Skeletal muscle tissue (tissue), 4 donors: ENCODE data around the gene SLC34A1. TPM values are rescaled to one million over a fixed set of nuclear protein-coding genes. Genes with fewer than 3 reads are reported as not detected.

Source experiments
- H3K27ac ChIP-seq: one replicate; pipeline ENCODE4 v1.7.0; 2013; ENCODE audit warnings: mild to moderate bottlenecking, low read depth, low read length, inconsistent platforms
- H3K27me3 ChIP-seq, 3 donors: one replicate each; pipeline ENCODE4 v1.7.0; 2013; ENCODE audit warnings: low read length in 3 of 3; ENCODE audit not compliant: control insufficient read depth in 3 of 3, insufficient read depth in 3 of 3
- H3K36me3 ChIP-seq, 3 donors: one replicate each; pipeline ENCODE4 v1.7.0; 2013; ENCODE audit warnings: low read length in 3 of 3; ENCODE audit not compliant: control insufficient read depth in 3 of 3, insufficient read depth in 3 of 3
- H3K4me1 ChIP-seq, 3 donors: one replicate each; pipeline ENCODE4 v1.7.0; 2013; ENCODE audit warnings: low read length in 3 of 3, mild to moderate bottlenecking in 3 of 3; ENCODE audit not compliant: control insufficient read depth in 3 of 3, insufficient read depth in 3 of 3
- H3K4me3 ChIP-seq, 3 donors: one replicate each; pipeline ENCODE4 v1.7.0; 2013; ENCODE audit warnings: low read length in 3 of 3
- H3K9ac ChIP-seq, 3 donors: one replicate each; pipeline ENCODE4 v1.7.0; 2013; ENCODE audit warnings: low read length in 3 of 3, mild to moderate bottlenecking in 3 of 3, moderate library complexity in 2 of 3, low read depth in 1 of 3
- H3K9me3 ChIP-seq, 3 donors: one replicate each; pipeline ENCODE4 v1.7.0; 2013; ENCODE audit warnings: low read length in 3 of 3; ENCODE audit not compliant: control insufficient read depth in 3 of 3
- total RNA-seq: library from RNA; depleted of rRNA; stranded (reverse); fragments of >200 nt; gene quantifications from one replicate; pipeline ENCODE4 v1.2.3, GENCODE V29; 2014
- donor health status: Osteomylitis.

Gene SLC34A1
- total RNA-seq, 1 donor from 2014 or later = not detected

DNA sequence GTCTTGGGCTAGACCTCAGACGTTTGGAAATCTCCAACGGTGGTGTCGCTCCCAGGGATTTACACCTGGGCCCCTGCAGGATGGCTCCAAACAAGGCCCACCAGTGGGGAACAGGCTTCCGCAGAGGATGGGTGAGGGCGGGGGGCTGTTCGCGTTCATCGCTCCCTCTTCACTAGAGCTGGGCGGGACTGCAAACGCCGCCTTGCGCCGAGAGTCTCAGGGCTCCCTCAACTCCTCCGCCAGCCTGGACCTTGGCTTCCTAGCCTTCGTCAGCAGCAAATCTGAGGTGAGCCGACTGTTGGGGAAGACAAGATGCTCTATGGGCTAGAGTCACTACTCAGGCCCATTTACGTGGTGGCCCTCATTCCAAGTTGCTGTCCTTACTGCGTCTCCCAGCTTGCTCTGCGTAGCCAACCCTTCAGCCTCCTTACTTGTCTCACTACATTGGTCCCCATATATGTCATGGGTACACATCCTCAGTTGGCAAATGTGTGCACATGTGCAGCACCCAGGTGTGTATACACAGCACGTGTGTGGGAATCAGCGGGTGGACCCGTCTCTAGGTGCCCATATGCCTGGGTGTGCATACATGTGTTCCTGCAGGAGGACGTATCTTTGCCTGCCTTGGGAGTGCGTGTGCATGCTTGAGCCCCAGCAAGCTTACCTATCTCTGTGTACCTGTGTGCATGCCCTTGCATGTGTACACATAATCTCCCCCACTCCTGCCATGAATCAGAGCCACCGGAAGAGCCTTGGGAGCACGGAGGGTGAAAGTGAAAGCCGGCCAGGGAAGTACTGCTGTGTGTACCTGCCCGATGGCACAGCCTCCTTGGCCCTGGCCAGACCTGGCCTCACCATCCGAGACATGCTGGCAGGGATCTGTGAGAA, 16.0 kb upstream of the SLC34A1 start:
- H3K4me1 ChIP-seq = peaks cover 55 to 62% (median 60%) of the 10 kb centered on the region in 3 donors
- H3K9me3 ChIP-seq = no peaks in the 10 kb centered on the region
- no peaks in the 10 kb centered on the region for H3K27me3 ChIP-seq
- peak overlapping the region in 2 of 3 donors; percentile 23 to 79 for H3K4me3 ChIP-seq
- no peaks in the 10 kb centered on the region for H3K36me3 ChIP-seq
- H3K27ac ChIP-seq = no peak overlapping the region
- H3K9ac ChIP-seq = peak overlapping the region in 1 of 3 donors; percentile 40

DNA sequence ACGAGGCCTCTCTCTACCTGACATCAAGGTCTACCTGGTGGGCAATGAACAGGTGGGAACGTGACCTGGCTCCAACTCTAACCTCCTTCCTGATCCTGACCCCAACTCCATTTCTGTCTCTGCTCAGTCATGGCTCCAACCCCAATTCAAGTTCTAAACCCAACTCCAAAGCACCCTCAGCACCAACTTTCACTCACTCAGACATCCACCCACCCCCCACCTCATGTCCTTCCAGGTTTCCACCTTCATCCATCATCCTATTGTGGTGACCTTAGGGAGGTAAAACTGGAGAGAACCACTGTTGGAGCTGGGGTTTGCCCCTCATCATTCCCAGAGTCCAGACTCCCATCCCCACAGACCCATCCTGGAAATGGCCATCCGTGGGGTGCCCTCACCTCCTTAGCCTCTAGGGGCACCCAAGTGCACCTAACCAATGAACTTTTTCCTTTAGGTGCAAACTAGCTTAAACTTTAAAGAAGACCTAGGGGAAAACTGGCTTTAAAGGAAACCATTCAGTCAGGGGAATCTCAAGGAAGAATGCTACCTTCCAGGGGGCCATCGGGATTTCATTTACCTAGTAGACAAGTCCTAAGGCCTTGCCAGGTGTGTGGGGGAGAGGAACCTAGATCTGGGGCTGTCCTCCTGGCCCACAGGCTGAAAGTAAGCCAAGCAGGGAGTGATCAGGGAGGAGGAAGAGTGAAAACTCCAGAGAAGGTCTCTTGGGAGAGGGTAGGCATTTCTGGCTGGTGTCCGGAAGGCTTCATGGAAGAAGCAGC, 15.2 kb upstream of the SLC34A1 start:
- H3K4me3 ChIP-seq = peak overlapping the region in 2 of 3 donors; percentile 22 to 35
- H3K4me1 ChIP-seq = peaks cover 51 to 58% (median 55%) of the 10 kb centered on the region in 3 donors
- H3K36me3 ChIP-seq = no peaks in the 10 kb centered on the region
- H3K9me3 ChIP-seq = no peaks in the 10 kb centered on the region
- peak overlapping the region; percentile 78 for H3K27ac ChIP-seq
- H3K9ac ChIP-seq = peak overlapping the region in 2 of 3 donors; percentile 66 to 74
- H3K27me3 ChIP-seq = no peaks in the 10 kb centered on the region

DNA sequence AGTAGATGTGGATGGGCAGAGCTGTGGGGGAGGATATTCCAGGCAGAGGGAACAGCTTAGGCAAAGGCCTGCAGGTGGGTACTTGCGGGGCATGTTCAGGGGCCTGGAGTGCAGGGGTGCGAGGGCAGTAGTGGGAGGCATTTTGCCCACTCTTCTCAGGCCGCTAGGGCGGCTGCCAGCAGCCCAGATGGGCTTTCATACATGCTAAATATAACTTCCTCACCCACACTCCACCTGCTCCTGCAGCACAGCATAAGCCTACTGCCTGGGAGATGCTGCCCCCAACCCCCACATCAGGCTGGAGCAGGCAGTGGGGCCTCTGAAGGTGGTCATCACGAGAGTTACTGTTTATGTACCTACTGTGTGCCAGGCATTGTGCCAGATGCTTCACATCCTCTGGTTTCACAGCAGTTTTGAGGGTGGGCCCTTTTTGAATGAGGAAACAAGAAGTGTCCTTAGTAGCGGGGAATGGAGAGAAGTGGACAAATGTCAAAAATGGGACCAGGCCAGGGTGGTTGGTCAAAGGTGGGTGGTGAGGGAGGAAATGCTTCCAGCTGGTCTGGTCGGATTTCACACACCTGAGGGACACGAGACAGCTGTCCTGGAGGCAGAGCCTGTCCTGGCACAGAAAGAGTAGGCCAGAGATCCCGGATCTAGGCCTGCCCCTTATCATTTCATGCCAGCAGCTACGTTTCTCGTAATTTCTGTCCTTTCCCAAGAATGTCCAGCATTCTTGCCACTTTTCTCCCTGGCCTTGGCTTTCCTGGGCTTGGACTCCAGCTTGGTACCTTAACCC, 14.4 kb upstream of the SLC34A1 start:
- Histone ChIP-seq H3K36me3 (no peaks in the 10 kb centered on the region), H3K27ac (peak overlapping the region; percentile 78), H3K4me1 (peaks cover 51 to 58% (median 55%) of the 10 kb centered on the region in 3 donors), H3K27me3 (no peaks in the 10 kb centered on the region), H3K9me3 (no peaks in the 10 kb centered on the region), H3K4me3 (peak overlapping the region in 2 of 3 donors; percentile 29 to 35), H3K9ac (peak overlapping the region in 2 of 3 donors; percentile 66 to 74)

DNA sequence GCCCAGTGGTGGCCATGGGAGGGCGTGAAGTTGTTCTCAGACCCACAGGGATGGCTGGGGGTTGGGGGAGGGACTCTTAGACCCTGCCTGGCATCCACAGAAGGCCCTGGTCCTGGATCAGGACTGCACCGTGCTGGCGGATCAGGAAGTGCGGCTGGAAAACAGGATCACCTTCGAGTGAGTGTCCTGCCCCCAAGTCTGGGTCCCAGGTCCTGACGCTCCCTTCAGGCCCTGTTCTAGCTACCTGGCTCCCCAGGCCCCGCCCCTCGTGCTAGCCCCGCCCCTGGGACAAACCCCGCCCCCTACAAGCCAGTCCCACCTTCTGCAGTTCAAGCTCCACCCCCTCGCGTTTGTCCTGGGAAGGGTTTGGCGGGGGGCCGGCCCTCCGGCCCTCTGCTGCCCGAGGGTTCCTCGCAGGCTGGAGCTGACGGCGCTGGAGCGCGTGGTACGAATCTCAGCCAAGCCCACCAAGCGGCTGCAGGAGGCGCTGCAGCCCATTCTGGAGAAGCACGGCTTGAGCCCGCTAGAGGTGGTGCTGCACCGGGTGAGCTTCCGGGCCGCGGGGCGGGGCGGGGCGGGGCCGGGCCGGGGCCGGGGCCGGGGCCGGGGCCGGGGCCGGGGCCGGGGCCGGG, 13.6 kb upstream of the SLC34A1 start:
- Histone ChIP-seq H3K27ac (peak overlapping the region; percentile 78), H3K9ac (peak overlapping the region in 1 of 3 donors; percentile 83), H3K4me1 (peaks cover 51 to 58% (median 55%) of the 10 kb centered on the region in 3 donors)

DNA sequence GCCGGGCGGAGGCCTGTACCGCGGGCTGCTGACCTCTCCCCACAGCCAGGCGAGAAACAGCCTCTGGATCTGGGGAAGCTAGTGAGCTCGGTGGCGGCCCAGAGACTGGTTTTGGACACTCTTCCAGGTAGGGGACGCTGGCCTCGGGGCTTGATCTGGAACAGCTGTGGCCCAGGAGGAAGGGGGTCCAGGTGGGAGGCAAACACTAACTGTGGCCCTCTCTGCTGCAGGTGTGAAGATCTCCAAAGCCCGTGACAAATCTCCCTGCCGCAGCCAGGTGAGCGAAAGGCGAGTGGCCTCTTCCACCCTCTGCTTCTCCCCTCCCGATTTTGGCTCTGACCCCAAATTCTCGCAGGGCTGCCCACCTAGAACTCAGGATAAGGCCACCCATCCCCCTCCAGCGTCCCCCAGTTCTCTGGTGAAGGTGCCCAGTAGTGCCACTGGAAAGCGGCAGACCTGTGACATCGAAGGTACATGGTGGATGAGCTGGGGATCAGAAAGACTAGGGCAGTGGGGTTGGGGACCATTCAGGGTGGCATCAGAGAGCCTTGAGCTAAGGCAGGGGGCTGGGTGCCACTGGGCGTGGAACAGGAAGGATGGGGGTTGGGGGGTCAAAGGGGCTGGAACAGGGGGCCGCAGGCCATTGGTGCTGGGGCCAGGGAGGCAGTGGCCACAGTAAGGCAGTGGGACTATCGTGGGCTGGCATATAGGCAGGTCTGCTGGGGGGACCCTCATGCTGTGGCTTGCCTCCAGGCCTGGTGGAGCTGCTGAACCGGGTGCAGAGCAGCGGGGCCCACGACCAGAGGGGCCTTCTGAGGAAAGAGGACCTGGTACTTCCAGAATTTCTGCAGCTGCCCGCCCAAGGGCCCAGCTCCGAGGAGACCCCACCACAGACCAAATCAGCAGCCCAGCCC, 12.9 kb upstream of the SLC34A1 start:
- Histone ChIP-seq H3K9ac (peak overlapping the region; percentile 50 to 83 (median 68)), H3K4me3 (peak overlapping the region; percentile 65 to 77 (median 69)), H3K27me3 (no peaks in the 10 kb centered on the region), H3K36me3 (no peaks in the 10 kb centered on the region), H3K27ac (no peak overlapping the region), H3K9me3 (no peaks in the 10 kb centered on the region), H3K4me1 (peaks cover 47 to 54% (median 51%) of the 10 kb centered on the region in 3 donors)

More for the DNA sequence above, 13.6 kb upstream of the SLC34A1 start:
- Histone ChIP-seq H3K9me3 (no peaks in the 10 kb centered on the region), H3K4me3 (peak overlapping the region in 2 of 3 donors; percentile 65 to 77), H3K27me3 (no peaks in the 10 kb centered on the region), H3K36me3 (no peaks in the 10 kb centered on the region)

DNA sequence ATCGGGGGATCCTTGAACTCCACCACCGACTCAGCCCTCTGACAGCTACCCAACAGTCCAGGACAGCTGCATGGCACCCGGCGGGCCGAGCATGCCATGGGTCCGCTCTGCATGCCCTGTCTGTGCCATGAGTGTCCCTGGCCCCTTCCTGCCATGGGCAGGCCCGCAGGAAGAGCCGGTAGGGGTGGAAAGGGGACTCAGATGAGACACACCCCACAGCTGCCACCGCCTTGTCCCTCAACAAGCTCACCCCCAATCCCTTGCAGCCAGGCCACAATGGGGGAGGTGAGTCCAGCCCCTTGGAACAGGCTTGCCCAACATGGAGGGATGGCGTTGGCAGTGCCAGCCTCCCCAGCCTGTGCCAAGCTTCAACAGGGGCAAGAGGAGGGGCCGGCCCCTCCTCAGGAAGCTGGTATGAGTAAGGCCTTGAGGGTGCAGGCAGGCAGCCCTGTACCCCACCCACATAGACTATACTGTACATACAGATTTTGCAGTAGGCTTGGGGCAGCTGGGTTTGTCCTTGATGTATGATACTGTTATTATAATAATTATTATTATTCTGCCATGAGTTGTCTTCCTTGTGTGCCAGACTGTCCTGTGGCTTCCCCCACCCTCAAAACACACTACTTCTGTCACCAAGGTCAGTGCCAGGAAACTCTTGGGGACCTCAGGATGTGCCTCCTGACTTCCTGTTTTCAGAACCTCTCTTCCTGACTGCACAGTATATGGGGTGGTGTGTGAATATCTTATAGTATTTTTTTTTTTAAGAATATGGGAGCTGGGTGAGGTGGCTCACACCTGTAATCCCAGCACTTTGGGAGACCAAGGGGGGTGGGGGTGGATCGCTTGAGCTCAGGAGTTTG, 12.0 kb upstream of the SLC34A1 start:
- H3K27me3 ChIP-seq = no peaks in the 10 kb centered on the region
- H3K4me1 ChIP-seq = peaks cover 45 to 46% (median 46%) of the 10 kb centered on the region in 3 donors
- H3K27ac ChIP-seq = no peak overlapping the region
- no peaks in the 10 kb centered on the region for H3K36me3 ChIP-seq
- no peak overlapping the region for H3K4me3 ChIP-seq
- H3K9ac ChIP-seq = peak overlapping the region in 2 of 3 donors; percentile 3 to 68
- no peaks in the 10 kb centered on the region for H3K9me3 ChIP-seq

DNA sequence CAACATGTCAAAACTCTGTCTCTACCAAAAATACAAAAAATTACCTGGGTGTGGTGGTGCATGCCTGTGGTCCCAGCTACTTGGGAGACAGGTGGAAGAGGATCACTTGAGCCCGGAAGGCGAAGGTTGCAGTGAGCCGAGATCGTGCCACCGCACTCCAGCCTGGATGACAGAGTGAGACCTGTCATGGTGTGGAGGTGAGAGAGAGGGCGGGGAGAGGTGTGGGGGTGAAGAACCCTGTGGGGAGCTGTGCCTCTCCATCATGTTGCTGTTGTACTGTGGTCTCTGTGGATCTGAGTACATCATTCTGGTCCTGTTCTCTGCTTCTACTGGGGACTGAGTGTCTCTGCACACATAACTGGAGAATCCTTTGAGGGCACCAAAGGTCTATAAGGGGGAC, 11.3 kb upstream of the SLC34A1 start:
- no peaks in the 10 kb centered on the region for H3K9me3 ChIP-seq
- no peaks in the 10 kb centered on the region for H3K36me3 ChIP-seq
- peaks cover 38 to 40% (median 39%) of the 10 kb centered on the region in 3 donors for H3K4me1 ChIP-seq
- H3K27ac ChIP-seq = no peak overlapping the region
- H3K27me3 ChIP-seq = no peaks in the 10 kb centered on the region
- no peak overlapping the region for H3K4me3 ChIP-seq
- H3K9ac ChIP-seq = peak overlapping the region in 1 of 3 donors; percentile 3

DNA sequence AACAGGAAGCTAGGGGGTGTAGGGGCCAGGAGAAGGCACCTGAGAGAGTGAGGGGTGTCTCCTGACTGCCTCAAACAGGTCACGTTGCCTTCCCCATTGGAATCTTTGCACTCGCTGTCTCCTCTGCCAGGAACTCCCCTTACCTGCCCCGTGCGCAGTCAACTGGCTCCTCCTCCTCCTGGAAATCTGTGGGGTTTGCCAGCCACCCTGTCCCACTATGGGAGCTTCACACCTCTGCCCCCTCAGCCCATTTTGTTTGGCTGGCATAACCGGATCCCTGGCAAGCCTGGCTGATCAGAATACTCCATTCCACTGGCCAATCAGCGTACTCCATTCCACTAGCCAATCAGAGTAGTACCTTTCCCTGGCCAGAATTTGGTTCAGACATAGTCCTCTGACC, 10.4 kb upstream of the SLC34A1 start:
- Histone ChIP-seq H3K4me3 (no peak overlapping the region), H3K27ac (no peak overlapping the region), H3K9me3 (no peaks in the 10 kb centered on the region), H3K27me3 (no peaks in the 10 kb centered on the region), H3K9ac (no peak overlapping the region), H3K4me1 (peaks cover 30 to 31% (median 31%) of the 10 kb centered on the region in 3 donors), H3K36me3 (no peaks in the 10 kb centered on the region)
